ENCODE data around the gene MCC. TPM values are rescaled to one million over a fixed set of nuclear protein-coding genes. Genes with fewer than 3 reads are reported as not detected.
A peak's percentile ranks its signal among the peaks of the same experiment; 100 is the strongest.

Gene MCC
- total and polyA plus RNA-seq, 12 donors: 4.2 to 34.1 (median 25.2) TPM

DNA sequence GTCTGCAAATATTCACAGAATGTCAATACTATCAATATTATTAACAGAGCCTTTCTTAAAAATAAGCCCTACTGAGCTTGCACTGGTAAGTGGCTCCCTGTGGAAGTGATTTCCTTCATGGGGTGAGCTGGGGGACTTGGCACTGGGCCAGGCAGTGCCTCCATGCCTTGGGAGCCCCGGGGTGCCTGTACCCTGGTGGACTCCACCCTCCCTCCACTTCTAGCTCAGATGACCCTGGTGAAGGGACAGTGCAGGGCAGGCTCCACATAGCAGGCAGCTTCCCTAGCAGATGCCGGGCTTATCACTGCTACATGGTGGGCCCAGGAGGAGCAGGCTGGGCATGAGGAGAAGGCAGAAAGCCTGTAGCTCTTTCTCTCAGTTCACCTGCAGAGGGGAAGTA, 392.4 kb downstream of the MCC start:
- Histone ChIP-seq H3K4me3 (no peak overlapping the region), H3K9me3 (no peaks in the 10 kb centered on the region), H3K36me3 (peaks cover 0 to 62% (median 4%) of the 10 kb centered on the region in 9 donors), H3K4me1 (peaks cover under 1 to 40% (median 7%) of the 10 kb centered on the region in 9 donors), H3K27me3 (no peaks in the 10 kb centered on the region), H3K27ac (peak overlapping the region in 1 of 10 donors; percentile 11)
- TF ChIP-seq, protein P1, sequence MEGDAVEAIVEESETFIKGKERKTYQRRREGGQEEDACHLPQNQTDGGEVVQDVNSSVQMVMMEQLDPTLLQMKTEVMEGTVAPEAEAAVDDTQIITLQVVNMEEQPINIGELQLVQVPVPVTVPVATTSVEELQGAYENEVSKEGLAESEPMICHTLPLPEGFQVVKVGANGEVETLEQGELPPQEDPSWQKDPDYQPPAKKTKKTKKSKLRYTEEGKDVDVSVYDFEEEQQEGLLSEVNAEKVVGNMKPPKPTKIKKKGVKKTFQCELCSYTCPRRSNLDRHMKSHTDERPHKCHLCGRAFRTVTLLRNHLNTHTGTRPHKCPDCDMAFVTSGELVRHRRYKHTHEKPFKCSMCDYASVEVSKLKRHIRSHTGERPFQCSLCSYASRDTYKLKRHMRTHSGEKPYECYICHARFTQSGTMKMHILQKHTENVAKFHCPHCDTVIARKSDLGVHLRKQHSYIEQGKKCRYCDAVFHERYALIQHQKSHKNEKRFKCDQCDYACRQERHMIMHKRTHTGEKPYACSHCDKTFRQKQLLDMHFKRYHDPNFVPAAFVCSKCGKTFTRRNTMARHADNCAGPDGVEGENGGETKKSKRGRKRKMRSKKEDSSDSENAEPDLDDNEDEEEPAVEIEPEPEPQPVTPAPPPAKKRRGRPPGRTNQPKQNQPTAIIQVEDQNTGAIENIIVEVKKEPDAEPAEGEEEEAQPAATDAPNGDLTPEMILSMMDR (IDR thresholded peaks at IDR 0.05): no peak
- intact Hi-C loops (cut with DNase I): no loop called here
- WGBS, 2 donors: 44 to 67% methylated on average over 2 of the region's 2 CpGs
- no peak for DNase-seq
- ATAC-seq: peak in 1 of 8 donors; percentile 58

DNA sequence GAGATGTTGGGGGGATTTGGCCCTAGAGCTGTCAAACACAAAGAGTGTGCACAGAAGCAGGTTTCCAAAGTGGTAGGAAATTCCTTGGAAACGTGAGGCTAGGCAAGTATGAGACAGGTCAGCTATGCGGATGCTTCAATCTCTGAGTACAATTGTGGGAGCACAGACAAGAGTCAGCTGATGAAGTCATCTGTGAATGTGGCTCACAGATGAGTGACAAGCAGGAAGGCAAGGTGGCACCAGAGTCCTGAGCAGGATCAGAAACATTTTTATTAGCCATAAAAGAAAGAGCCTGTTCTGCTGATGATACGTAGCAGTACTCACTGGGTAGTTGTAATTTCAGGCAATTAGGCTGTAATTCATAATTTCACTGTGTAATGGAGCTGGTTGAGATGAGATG, 394.7 kb downstream of the MCC start:
- no peak for DNase-seq
- H3K4me1 ChIP-seq: peaks cover 6 to 57% (median 30%) of the 10 kb centered on the region in 9 donors
- TF ChIP-seq, protein P1 (IDR thresholded peaks at IDR 0.05): no peak
- intact Hi-C loops (cut with DNase I): no loop called here
- ATAC-seq: peak in 1 of 8 donors; percentile 33
- H3K9me3 ChIP-seq: no peaks in the 10 kb centered on the region
- peaks cover 0 to 45% (median 0%) of the 10 kb centered on the region in 9 donors for H3K36me3 ChIP-seq
- H3K27me3 ChIP-seq: no peaks in the 10 kb centered on the region
- H3K27ac ChIP-seq: no peak overlapping the region
- no peak overlapping the region for H3K4me3 ChIP-seq
- WGBS, 2 donors: 58 to 70% methylated on average over 3 of the region's 3 CpGs

DNA sequence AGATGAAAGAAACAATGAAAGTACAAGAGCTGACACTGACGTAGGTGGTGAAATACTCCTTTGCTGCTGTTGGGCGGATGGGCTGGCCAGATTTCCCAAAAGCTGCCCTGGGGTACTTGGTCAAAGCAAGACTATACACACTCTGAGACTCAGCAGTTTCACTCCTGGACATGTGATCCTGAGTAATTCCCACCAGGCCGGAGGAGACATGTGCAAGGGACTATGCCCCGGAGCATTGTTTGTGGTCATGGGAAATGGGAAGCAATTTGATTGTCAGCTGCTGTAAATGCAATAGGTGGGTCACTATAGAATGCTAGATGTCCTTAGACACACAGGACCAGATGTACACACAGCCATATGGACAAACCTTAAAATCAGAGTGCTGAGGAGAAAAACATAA, 395.6 kb downstream of the MCC start:
- Histone ChIP-seq H3K27ac (no peak overlapping the region), H3K4me3 (no peak overlapping the region), H3K36me3 (peaks cover 0 to 36% (median 0%) of the 10 kb centered on the region in 9 donors), H3K9me3 (no peaks in the 10 kb centered on the region), H3K27me3 (no peaks in the 10 kb centered on the region), H3K4me1 (peaks cover 6 to 65% (median 39%) of the 10 kb centered on the region in 9 donors)
- TF ChIP-seq, protein P1 (IDR thresholded peaks at IDR 0.05): no peak
- 47 to 48% methylated on average over 4 of the region's 4 CpGs for WGBS, 2 donors
- intact Hi-C loops (cut with DNase I): no loop called here
- ATAC-seq (peak in 1 of 8 donors; percentile 18), DNase-seq (no peak)

DNA sequence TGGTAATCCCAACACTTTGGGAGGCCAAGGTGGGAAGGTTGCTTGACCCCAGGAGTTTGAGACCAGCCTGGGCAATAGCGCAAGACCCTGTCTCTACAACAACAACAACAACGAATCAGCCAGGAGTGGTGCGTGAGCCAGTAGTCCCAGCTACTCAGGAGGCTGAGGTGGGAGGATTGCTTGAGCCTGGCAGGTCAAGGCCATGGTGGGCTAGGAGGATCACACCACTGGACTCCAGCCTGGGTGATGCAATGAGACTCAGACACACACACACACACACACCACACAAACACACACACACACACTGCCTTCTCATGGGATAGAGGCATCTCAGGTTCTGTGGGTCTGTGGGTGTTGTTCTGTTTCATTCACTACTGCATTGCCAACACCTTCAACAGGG, 396.6 kb downstream of the MCC start:
- Histone ChIP-seq H3K4me1 (peaks cover 6 to 75% (median 47%) of the 10 kb centered on the region in 9 donors), H3K27me3 (no peaks in the 10 kb centered on the region), H3K27ac (peak overlapping the region in 4 of 10 donors; percentile 56 to 72 (median 60)), H3K9me3 (no peaks in the 10 kb centered on the region), H3K4me3 (no peak overlapping the region), H3K36me3 (peaks cover 0 to 27% (median 0%) of the 10 kb centered on the region in 9 donors)
- intact Hi-C loops (cut with DNase I): no loop called here
- 97 to 98% methylated on average over 3 of the region's 3 CpGs for WGBS, 2 donors
- DNase-seq (no peak), ATAC-seq (no peak)
- TF ChIP-seq, protein P1 (IDR thresholded peaks at IDR 0.05): no peak

Measured in heart right ventricle (tissue), 16 donors.